Measurements from ENCODE around the gene PDIA5.
"Not testable (repeated sequence)": the region's sequence is repeated elsewhere in the genome, so short reads cannot be mapped to it uniquely, and the experiment has no call there.

PDIA5 gene

DNA sequence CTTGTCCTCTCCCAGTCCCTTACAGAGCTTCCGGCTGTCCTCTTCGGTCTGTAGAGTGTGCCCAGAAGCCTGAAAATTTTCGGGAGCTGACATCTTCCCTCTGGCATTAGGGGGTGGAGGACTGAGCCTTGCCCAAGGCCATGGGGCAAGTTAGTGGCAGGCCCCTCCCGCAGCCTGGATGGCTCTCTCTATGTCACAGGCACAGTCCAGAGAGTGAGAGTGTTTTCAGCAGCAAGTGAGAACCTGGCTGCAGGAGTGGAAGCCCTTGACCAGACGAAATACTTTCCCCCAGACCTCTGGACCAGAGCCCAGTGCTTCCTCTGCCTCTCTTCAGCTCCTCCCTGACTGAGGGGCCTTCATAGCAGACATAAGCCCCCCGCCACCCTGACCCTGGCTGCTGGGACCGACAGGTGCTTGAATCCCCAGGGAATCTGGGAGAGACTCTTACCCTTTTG lies 84.5 kb downstream of the PDIA5 start:
- H3K27me3 Mint-ChIP-seq: no peaks in the 10 kb centered on the region
- peaks cover 5% of the 10 kb centered on the region for H3K9me3 Mint-ChIP-seq
- H3K36me3 Mint-ChIP-seq: peaks cover 35% of the 10 kb centered on the region
- H3K4me1 Mint-ChIP-seq: no peaks in the 10 kb centered on the region
- no peak overlapping the region for H3K27ac Mint-ChIP-seq
- H3K4me3 Mint-ChIP-seq: no peak overlapping the region

DNA sequence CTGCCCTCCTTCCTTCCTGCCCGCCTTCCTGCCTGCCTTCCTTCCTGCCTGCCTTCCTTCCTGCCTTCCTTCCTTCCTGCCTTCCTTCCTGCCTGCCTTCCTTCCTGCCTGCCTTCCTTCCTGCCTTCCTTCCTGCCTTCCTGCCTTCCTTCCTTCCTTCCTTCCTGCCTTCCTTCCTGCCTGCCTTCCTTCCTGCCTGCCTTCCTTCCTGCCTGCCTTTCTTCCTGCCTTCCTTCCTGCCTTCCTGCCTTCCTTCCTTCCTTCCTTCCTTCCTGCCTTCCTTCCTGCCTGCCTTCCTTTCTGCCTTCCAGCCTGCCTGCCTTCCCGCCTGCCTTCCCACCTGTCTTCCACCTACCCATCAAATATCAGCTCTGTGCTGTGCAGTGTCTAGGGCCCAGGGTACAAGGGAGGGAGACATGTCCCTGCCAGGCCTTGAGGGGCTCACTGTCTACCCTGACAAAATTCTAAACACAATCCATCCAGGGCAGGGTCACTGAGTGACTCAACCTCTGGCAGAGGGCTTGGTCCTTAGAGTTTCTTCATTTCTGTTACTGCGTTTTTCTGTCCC lies 85.1 kb downstream of the PDIA5 start:
- peak overlapping the region; percentile 83 for H3K27ac Mint-ChIP-seq
- not testable (repeated sequence) for H3K4me3 Mint-ChIP-seq, H3K9me3 Mint-ChIP-seq, H3K27me3 Mint-ChIP-seq, H3K4me1 Mint-ChIP-seq
- H3K36me3 Mint-ChIP-seq: peaks cover 34% of the 10 kb centered on the region

DNA sequence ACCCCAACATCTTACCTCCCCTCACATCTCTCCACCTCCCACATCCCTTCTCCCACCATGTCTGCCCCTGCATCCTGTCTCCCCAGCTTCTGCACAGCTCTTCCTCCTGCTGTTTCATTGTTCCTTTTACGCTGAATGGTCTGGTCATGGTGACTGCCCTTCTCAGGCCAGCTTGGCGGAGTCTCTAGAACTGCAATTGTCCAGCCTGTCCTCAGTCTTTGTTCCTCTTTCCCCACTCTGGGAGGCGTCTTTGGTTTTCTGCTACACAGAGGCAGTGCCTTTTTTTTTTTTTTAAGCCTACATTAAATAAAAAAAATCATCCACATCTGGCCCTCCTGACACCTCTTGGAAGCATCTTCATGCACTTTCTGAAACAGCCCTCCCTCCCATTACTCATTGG lies 85.9 kb downstream of the PDIA5 start:
- no peak overlapping the region for H3K4me3 Mint-ChIP-seq
- H3K36me3 Mint-ChIP-seq: peaks cover 36% of the 10 kb centered on the region
- peaks cover 5% of the 10 kb centered on the region for H3K9me3 Mint-ChIP-seq
- no peaks in the 10 kb centered on the region for H3K4me1 Mint-ChIP-seq
- no peak overlapping the region for H3K27ac Mint-ChIP-seq
- no peaks in the 10 kb centered on the region for H3K27me3 Mint-ChIP-seq

DNA sequence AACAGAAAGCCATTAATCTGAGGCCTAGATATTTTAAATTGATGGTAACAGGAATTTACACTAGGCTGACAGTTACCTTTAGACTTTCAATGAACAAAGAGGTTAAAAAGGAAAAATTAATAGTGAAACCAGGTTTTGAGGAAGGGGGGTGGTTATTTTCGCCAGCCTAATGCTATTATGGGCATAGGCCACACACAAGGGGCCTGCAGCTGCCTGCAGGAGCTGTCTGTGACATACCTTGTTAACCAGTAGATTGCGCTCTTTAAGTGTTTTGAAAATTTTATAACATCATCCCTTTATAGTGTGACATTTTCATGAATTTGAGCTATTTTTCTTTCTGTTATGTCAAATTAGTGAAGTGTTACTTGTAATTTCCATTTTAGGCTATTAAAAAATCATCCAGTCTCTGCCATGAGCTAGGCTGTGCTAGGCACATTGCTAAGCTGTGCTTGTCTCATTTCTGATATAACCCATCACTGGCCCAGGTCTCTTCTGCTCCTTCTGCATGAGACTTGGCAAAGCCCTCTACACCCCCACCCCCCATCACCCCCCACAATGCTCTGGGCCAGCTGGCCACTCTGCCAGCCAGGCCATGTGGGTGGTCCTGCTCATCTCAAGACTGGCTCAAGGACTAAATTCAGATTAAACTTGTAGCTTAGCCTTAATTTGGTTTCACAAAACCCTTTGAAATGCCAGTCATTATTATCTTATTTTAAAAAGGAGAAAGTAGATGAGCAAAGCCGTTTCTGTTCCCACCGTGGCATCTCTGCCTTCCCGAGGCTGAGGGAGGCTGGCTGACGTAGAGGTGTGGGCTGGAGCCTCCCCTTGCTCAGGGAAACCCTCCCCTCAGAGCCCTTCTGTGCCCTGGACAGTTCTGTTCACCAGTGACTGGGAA lies 86.5 kb downstream of the PDIA5 start:
- Mint-ChIP-seq H3K36me3 (peaks cover 38% of the 10 kb centered on the region), H3K27me3 (no peaks in the 10 kb centered on the region), H3K9me3 (peaks cover 5% of the 10 kb centered on the region), H3K4me1 (no peaks in the 10 kb centered on the region), H3K27ac (no peak overlapping the region), H3K4me3 (no peak overlapping the region)

DNA sequence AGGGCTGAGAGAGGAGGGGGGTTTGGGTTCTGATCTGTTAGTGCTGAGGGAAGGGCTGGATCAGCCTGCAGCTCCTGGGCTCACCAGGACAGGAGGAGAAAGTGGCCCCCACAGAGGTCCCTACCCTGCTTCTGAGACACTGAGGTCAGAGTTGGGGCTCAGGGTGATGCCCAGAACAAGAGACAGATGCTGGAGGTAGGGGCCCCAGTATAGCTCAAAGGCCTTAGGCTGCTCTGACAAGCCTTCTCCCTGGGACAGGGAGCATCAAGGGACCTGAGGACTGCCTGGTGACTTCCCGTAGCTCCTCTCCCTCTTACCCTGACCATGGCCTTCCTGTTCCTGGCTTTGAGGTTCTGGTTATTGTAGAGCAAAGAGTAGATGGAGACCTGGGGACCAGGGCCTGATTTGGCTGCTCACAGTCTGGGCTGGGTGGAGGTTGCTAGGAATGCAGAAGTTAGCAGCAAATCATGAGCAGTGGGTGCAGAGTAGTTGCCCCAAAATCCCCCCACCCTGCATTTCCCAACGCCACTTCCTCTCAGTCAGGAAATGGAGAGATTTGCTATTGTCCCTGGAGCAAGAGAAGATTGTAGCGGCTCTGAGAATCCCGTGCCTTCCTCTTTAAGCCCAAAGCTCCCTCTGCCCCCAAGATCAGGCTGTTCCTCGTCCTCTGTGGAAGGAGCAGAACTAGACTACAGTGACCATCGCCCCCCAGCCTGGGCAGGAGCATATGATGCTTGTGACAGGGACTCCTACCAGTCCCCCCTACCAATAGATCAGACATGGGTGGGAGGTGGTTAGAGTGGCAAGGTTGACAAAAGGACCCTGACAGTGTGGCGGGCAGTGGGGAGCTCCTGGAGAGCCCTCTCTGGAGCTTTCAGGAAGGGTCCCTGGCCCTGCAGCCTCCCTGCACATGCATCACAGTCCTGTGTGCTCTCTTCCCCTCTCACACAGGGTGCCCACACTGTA lies 87.5 kb downstream of the PDIA5 start:
- Mint-ChIP-seq H3K4me1 (no peaks in the 10 kb centered on the region), H3K36me3 (peaks cover 30% of the 10 kb centered on the region), H3K4me3 (no peak overlapping the region), H3K9me3 (no peaks in the 10 kb centered on the region), H3K27me3 (no peaks in the 10 kb centered on the region), H3K27ac (no peak overlapping the region)

DNA sequence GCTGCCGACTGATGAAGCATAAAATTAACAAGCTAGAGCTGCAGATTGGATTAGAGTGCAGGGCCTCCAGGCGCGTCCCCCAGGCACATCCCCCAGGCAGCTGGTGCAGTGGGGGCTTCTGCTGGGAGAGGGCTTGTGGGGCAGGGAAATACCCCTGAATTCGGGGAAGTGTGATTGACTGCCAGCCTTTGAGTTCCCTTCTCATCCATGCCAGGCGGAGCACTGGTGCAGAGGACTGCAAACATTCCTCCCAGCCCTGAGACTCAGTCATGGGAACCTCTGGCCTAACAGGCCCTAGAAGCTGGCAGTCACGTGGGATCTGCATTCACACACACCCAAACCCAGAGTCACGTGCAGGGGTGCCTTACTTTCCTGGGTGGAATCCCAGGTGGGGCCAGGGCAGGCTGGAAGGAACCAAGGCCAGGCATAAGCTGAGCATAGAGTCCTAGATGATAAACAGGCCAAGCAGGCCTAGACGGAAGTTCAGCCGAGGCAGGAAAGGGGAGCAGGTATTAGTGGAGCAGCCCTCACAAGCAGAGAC lies 88.7 kb downstream of the PDIA5 start:
- H3K4me1 Mint-ChIP-seq: no peaks in the 10 kb centered on the region
- H3K4me3 Mint-ChIP-seq: no peak overlapping the region
- no peaks in the 10 kb centered on the region for H3K9me3 Mint-ChIP-seq
- H3K27me3 Mint-ChIP-seq: no peaks in the 10 kb centered on the region
- H3K27ac Mint-ChIP-seq: no peak overlapping the region
- H3K36me3 Mint-ChIP-seq: peaks cover 28% of the 10 kb centered on the region

DNA sequence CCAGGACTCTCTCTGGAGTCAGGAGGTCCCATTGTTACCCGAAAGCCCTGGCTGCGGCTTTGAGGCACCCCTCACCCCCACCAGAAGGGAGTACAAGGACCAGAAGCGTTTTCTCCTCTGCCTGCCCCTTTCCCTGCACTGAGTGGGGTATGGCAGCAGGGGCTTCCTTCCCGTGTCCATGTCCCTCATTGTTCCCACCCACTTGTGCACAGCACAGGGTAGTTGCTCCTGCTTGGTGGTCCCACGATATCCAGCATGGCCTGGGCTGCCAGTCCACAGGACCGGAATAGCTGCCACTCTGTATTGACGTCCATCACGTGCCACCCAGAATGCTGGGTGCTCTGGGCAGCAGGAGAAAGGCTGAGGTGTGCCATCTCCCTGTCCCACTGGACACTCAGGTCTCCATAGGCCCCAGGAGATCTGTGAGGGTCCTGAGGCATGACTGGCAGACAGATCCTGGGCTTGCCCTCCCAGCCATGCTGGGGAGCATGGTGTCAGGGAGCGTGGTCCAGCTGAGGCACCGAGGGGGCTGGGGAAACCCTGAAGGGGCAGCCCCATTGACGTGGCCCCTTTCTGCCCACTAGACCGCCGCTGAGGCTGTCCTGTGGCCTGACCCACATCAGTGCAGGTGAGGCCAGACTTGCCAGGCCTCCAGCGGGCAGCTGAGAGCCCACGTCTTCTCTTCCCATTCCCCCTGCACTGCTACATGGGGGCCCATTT lies 89.6 kb downstream of the PDIA5 start:
- Mint-ChIP-seq H3K36me3 (peaks cover 21% of the 10 kb centered on the region), H3K9me3 (no peaks in the 10 kb centered on the region), H3K27me3 (no peaks in the 10 kb centered on the region), H3K4me3 (no peak overlapping the region), H3K4me1 (no peaks in the 10 kb centered on the region), H3K27ac (no peak overlapping the region)

DNA sequence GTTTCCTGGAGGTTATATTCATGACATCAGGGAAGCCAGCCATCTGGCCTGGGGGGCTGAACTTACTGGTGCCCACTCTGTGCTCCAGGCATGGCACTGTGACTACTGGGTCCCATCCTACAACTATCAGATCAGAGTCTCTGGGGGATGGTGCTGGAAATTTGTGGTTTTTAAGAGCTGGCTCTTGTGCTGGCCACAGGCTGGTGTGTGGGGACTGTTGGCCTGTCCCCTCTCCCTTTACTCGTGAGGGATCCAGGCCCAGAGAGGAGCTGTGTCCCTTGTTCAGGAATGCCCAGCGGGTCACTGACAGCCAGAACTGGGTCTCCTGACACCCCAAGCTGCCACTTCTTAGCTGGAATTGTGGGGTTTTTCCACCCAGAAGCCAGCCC lies 90.4 kb downstream of the PDIA5 start:
- H3K27me3 Mint-ChIP-seq: no peaks in the 10 kb centered on the region
- no peak overlapping the region for H3K27ac Mint-ChIP-seq
- no peaks in the 10 kb centered on the region for H3K4me1 Mint-ChIP-seq
- no peak overlapping the region for H3K4me3 Mint-ChIP-seq
- no peaks in the 10 kb centered on the region for H3K9me3 Mint-ChIP-seq
- peaks cover 21% of the 10 kb centered on the region for H3K36me3 Mint-ChIP-seq

DNA sequence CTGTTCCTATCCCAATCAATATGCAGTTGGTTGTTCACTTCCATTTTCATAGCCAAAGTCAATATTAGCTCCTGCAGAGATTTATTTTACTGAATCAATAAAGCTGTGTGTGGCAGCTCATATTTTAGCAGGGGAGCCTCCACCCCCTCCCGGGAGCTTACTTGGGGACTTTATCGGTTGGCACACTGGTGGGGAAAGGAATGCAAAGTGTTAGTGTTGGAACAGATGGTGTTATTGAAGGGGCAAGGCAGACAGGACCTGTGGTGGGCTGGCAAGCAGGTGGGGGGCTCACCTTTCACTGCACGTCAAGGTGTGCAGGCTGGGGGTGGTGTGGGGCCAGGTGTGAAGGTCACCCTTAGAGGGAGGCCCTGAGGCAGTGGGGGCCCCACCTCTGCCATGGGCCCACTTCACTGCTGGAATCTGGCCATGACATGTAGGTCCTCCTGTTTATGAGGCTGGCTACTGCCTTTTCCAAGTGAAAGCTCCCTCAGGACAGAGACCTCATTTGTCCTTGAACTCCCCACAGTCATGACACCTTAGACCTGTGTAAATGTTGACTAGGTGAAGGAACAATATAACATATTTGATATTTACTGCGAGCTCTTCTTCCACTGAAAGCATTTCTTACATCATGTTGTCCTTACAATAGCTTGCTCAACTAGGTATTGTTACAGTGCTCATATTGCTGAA lies 90.9 kb downstream of the PDIA5 start:
- Mint-ChIP-seq H3K27me3 (no peaks in the 10 kb centered on the region), H3K27ac (no peak overlapping the region), H3K36me3 (peaks cover 20% of the 10 kb centered on the region), H3K4me1 (no peaks in the 10 kb centered on the region), H3K9me3 (no peaks in the 10 kb centered on the region), H3K4me3 (no peak overlapping the region)

DNA sequence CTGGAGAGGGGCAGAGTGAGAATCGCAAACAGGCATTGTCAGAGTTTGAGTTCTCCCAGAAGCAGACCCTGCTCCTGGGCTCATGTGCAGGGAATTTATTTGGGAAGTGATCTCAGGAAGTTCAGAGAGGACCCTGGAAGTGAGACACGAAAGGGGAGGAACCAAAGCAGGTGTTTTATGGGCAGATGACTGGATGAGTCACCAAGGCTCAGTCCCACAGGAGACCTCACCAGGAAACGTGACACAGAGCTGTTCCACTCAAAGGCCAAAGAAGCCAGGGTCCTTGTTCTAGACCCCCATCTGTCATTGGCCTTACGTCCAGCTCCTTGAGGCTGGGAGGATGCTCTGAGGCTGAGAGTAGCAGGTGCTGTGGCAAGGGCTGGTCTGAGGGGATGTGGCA lies 91.5 kb downstream of the PDIA5 start:
- Mint-ChIP-seq H3K27me3 (no peaks in the 10 kb centered on the region), H3K9me3 (no peaks in the 10 kb centered on the region), H3K27ac (peak overlapping the region; percentile 80), H3K4me3 (no peak overlapping the region), H3K36me3 (peaks cover 18% of the 10 kb centered on the region), H3K4me1 (no peaks in the 10 kb centered on the region)

DNA sequence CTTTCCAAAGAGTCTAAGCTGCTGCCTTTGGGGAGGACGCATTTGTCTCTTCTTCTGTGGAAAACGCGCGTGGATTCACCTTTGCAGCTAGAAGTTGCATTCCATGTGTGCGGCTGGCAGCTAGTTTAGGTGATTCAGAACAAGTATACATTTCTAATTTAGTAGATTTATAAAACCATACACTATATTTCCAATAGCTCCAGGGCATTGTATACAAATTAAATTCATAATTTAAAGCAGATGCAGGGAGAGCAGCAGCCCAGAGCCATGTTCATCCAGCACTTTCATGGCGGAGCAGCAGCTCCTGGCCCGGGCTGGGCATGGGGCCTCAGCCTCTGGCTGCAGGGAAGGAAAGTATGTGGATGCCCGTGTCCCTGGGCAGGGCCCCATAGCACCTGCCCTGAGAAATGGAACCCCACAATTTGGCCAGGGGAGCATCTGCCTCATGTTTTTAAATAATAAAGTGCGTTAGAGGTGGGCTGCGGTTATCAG lies 92.1 kb downstream of the PDIA5 start:
- H3K36me3 Mint-ChIP-seq: peaks cover 23% of the 10 kb centered on the region
- no peak overlapping the region for H3K4me3 Mint-ChIP-seq
- no peaks in the 10 kb centered on the region for H3K9me3 Mint-ChIP-seq
- H3K4me1 Mint-ChIP-seq: no peaks in the 10 kb centered on the region
- no peak overlapping the region for H3K27ac Mint-ChIP-seq
- no peaks in the 10 kb centered on the region for H3K27me3 Mint-ChIP-seq

DNA sequence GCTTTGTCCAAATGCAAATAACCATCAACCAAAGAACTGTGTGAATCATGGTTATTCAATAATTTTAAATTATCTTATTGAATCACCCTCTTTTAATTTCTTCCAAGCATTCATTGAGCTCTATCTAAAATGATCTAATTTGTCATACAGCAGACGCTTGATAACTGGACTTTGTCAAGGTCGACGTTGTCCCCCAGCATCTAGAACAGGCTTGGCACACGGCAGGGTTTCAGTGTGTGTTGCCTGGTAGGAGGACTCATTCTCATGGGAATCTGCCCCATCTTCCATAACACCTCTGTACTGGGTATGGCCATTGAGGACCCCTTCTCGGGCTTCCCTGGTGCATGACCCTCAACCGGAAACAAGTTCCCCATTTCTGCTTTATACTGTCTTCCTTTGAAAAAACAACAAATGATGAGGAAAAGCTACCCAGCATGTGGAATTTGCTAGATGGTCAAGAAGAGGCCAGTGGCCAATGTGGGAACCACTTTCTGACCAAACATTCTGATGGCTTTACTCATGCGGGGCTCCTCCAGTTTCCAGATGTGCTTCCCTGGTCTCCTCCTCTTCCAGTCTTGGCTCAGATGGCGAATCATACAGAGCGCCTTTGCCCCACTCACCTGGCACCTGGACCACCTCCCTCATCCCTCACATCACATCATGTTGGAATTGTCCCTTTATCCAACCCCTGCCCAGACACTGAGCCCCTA lies 93.3 kb downstream of the PDIA5 start:
- Mint-ChIP-seq H3K4me1 (no peaks in the 10 kb centered on the region), H3K9me3 (peaks cover 4% of the 10 kb centered on the region), H3K4me3 (no peak overlapping the region), H3K36me3 (peaks cover 33% of the 10 kb centered on the region), H3K27ac (no peak overlapping the region), H3K27me3 (no peaks in the 10 kb centered on the region)

DNA sequence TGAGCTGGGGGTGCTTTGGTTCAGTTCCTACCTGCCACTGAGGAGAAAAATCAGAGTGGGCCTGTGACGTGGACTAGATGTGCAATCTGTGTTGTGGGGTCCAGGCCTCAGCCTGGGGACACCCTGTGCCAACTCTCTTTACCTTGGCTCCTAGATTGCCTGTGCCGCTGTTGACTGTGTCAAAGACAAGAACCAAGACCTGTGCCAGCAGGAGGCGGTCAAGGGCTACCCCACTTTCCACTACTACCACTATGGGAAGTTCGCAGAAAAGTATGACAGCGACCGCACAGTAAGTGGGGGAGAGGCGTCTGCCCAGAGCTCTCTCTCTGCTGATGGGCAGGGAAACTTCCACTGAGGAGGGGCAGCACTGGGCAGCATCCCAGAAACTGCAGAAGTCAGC lies 94.3 kb downstream of the PDIA5 start:
- H3K27ac Mint-ChIP-seq: no peak overlapping the region
- H3K4me1 Mint-ChIP-seq: no peaks in the 10 kb centered on the region
- peaks cover 6% of the 10 kb centered on the region for H3K9me3 Mint-ChIP-seq
- peaks cover 37% of the 10 kb centered on the region for H3K36me3 Mint-ChIP-seq
- H3K4me3 Mint-ChIP-seq: no peak overlapping the region
- H3K27me3 Mint-ChIP-seq: no peaks in the 10 kb centered on the region

DNA sequence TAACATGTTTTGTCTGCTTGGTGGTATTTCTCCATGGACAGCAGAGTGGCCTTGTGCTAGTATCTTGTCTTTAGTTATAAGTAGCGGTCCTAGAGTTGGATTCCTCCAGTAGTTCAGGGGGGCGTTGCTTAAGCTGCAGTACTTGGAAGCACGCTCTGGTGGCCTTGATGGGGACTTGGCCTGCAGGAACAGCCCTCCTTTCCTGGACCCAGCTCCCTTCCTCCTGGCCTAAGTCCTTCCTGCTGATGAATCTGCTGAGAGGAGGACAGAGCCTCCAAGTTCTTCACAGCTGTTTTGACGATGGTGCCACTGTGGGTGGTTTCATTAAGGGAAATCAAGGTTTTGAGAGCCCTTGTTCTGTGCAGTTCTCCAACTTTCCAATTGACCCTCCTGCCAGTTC lies 96.3 kb downstream of the PDIA5 start:
- Mint-ChIP-seq H3K27me3 (no peaks in the 10 kb centered on the region), H3K27ac (no peak overlapping the region), H3K4me3 (no peak overlapping the region), H3K36me3 (peaks cover 40% of the 10 kb centered on the region), H3K4me1 (no peaks in the 10 kb centered on the region), H3K9me3 (peaks cover 6% of the 10 kb centered on the region)
